HepG2 (cell line): ENCODE data around the gene AGBL2. TPM values are rescaled to one million over a fixed set of nuclear protein-coding genes. Genes with fewer than 3 reads are reported as not detected.

ENCODE experiments used
- ATF7 ChIP-seq, 2 experiments: fragments of 450-650 bp in 1 of 2; sonication (generic) in 1 of 2; formaldehyde crosslinking in 1 of 2; IDR thresholded peaks; 2 replicates each; pipeline versions ENCODE4 v1.4.0 to v1.6.1; 2016 to 2020; ENCODE audit warnings: antibody characterized with exemption in 1 of 2, mild to moderate bottlenecking in 1 of 2, missing genetic modification reagents in 1 of 2
- CCAR2 ChIP-seq: fragments of 200-400 bp; formaldehyde crosslinking; optimal IDR thresholded peaks from 2 replicates; pipeline ENCODE3; 2018; ENCODE audit warnings: low read depth, mild to moderate bottlenecking, low read length, moderate library complexity
- DRAP1 ChIP-seq: IDR thresholded peaks from 2 replicates; pipeline ENCODE4 v1.6.1; 2016; ENCODE audit warnings: missing genetic modification reagents, missing compliant biosample characterization
- FOXO1 ChIP-seq: sonication (generic); formaldehyde crosslinking; IDR thresholded peaks from 2 replicates; pipeline ENCODE4 v1.4.0; 2020; ENCODE audit warnings: missing genetic modification reagents
- MAFK ChIP-seq, 2 experiments: IDR thresholded peaks in 1 of 2; conservative IDR thresholded peaks in 1 of 2; 2 replicates each; pipeline ENCODE4 v1.6.1; 2011; ENCODE audit warnings: improper control_type of control experiment in 2 of 2, low read length in 2 of 2
- RELA ChIP-seq: sonication (generic); formaldehyde crosslinking; IDR thresholded peaks from 2 replicates; pipeline ENCODE4 v1.4.0; 2020; ENCODE audit warnings: missing genetic modification reagents
- SATB2 ChIP-seq: sonication (generic); formaldehyde crosslinking; IDR thresholded peaks from 2 replicates; pipeline ENCODE4 v1.5.0; 2020; ENCODE audit warnings: missing genetic modification reagents
- TERF1 ChIP-seq: sonication (generic); formaldehyde crosslinking; IDR thresholded peaks from 2 replicates; pipeline ENCODE4 v1.8.0; 2022; ENCODE audit warnings: mild to moderate bottlenecking, missing genetic modification reagents, moderate library complexity
- U2AF1 ChIP-seq: fragments of 200-400 bp; formaldehyde crosslinking; optimal IDR thresholded peaks from 2 replicates; pipeline ENCODE3; 2017; ENCODE audit warnings: mild to moderate bottlenecking, low read depth, low read length
- ZBTB10 ChIP-seq: sonication (generic); formaldehyde crosslinking; IDR thresholded peaks from 2 replicates; pipeline ENCODE4 v1.4.0; 2020; ENCODE audit warnings: missing genetic modification reagents, borderline replicate concordance
- ZBTB4 ChIP-seq: sonication (generic); formaldehyde crosslinking; IDR thresholded peaks from 2 replicates; pipeline ENCODE4 v1.4.0; 2020; ENCODE audit warnings: missing genetic modification reagents, mild to moderate bottlenecking, borderline replicate concordance
- ZNF234 ChIP-seq: sonication (generic); formaldehyde crosslinking; conservative IDR thresholded peaks from 2 replicates; pipeline ENCODE4 v1.5.1; 2020; ENCODE audit warnings: mild to moderate bottlenecking, missing genetic modification reagents
- ZNF441 ChIP-seq: sonication (generic); formaldehyde crosslinking; IDR thresholded peaks from 2 replicates; pipeline ENCODE4 v1.7.0; 2021; ENCODE audit warnings: missing genetic modification reagents, borderline replicate concordance
- ZNF512B ChIP-seq: sonication (generic); formaldehyde crosslinking; IDR thresholded peaks from 2 replicates; pipeline ENCODE4 v1.5.1; 2020; ENCODE audit warnings: missing genetic modification reagents, mild to moderate bottlenecking, borderline replicate concordance
- ZNF552 ChIP-seq: sonication (generic); formaldehyde crosslinking; IDR thresholded peaks from 2 replicates; pipeline ENCODE4 v1.9.0; 2022; ENCODE audit warnings: missing genetic modification reagents, mild to moderate bottlenecking, borderline replicate concordance
- ZNF616 ChIP-seq: sonication (generic); formaldehyde crosslinking; IDR thresholded peaks from 2 replicates; pipeline ENCODE4 v1.5.0; 2020; ENCODE audit warnings: low read depth, mild to moderate bottlenecking, missing genetic modification reagents
- ZNF749 ChIP-seq: sonication (generic); formaldehyde crosslinking; IDR thresholded peaks from 2 replicates; pipeline ENCODE4 v1.8.0; 2022; ENCODE audit warnings: mild to moderate bottlenecking, missing genetic modification reagents, moderate library complexity, borderline replicate concordance
- polyA plus RNA-seq, 8 experiments: library from polyadenylated mRNA; depleted of rRNA in 3 of 8; stranded (reverse) in 7 of 8; unstranded in 1 of 8; fragments of >200 nt; fragmentation: Illumina TruSeq in 4 of 8; extraction: Trizol in 4 of 8; gene quantifications; 2 replicates each; pipeline versions ENCODE4 v1.2.1 to v1.2.3, GENCODE V29; 2011 to 2016; ENCODE audit warnings: low read depth in 4 of 8, missing spikeins in 1 of 8, mixed read lengths in 1 of 8; ENCODE audit not compliant: insufficient read depth in 1 of 8
- total RNA-seq, 5 experiments: library from RNA; depleted of rRNA; stranded (reverse); fragments of >200 nt; fragmentation: Illumina TruSeq; extraction: Trizol; gene quantifications; 2 replicates each; pipeline ENCODE4 v1.2.3, GENCODE V29; 2016; ENCODE audit warnings: low read depth in 1 of 5

Gene AGBL2
- total and polyA plus RNA-seq, 2 of the 13 experiments (the other 11 are each of a cell fraction or from before 2014, with no cell fraction given): 1.6 to 5.7 TPM

- TF ChIP-seq ZBTB4 (CRISPR knock-in tag) (0 out of 2 replicates have a peak, but pooled peaks have one; percentile 41), TERF1 (no peak), SATB2 (CRISPR knock-in tag) (no peak), ZNF749 (no peak), RELA (CRISPR knock-in tag) (peak; percentile 58; the same call in 1 of the 2 replicates), ATF7 (IDR thresholded peaks at IDR 0.05) (no peak), ATF7 (CRISPR knock-in tag; IDR thresholded peaks at IDR 0.05) (no peak), ZNF616 (CRISPR knock-in tag) (no peak), ZNF234 (CRISPR knock-in tag) (peak; percentile 86), U2AF1 (peak; percentile 75), ZNF441 (CRISPR knock-in tag) (peak; percentile 90; the same call in 1 of the 2 replicates), ZNF512B (CRISPR knock-in tag) (no peak), ZBTB10 (CRISPR knock-in tag) (no peak), CCAR2 (no peak), MAFK (conservative IDR thresholded peaks at IDR 0.05 in 1 of 2, IDR thresholded peaks at IDR 0.05 in 1 of 2; ENCODE audit: low read length in 2 of 2) (no peak), DRAP1 (CRISPR knock-in tag) (peak; percentile 50), ZNF552 (CRISPR knock-in tag) (no peak), FOXO1 (CRISPR knock-in tag) (no peak; the same call in 1 of the 2 replicates)
Observed at GRCh38 chr11:47642099-47642855, 72.9 kb downstream of the AGBL2 start, which contains the start of gene MTCH2 (continued).
